Muscle layer of duodenum (tissue), 2 donors: ENCODE results near the gene NPHP1.

Experiments used
- H3K27ac ChIP-seq: one replicate; pipeline ENCODE4 v1.7.0; 2013; ENCODE audit warnings: mild to moderate bottlenecking, low read length
- H3K27me3 ChIP-seq: one replicate; pipeline ENCODE4 v1.7.0; 2013; ENCODE audit warnings: low read depth, mild to moderate bottlenecking, control low read depth, low read length
- H3K36me3 ChIP-seq, 2 donors: one replicate each; pipeline ENCODE4 v1.7.0; 2013; ENCODE audit warnings: low read length in 2 of 2, control low read depth in 1 of 2, mild to moderate bottlenecking in 1 of 2; ENCODE audit not compliant: insufficient read depth in 2 of 2, control insufficient read depth in 1 of 2
- H3K4me1 ChIP-seq, 2 donors: one replicate each; pipeline ENCODE4 v1.7.0; 2013; ENCODE audit warnings: low read length in 2 of 2, mild to moderate bottlenecking in 2 of 2, control low read depth in 1 of 2, moderate library complexity in 1 of 2; ENCODE audit not compliant: insufficient read depth in 2 of 2, control insufficient read depth in 1 of 2
- H3K4me3 ChIP-seq, 2 donors: one replicate each; pipeline ENCODE4 v1.7.0; 2013; ENCODE audit warnings: low read length in 2 of 2, low read depth in 1 of 2, mild to moderate bottlenecking in 1 of 2
- H3K9me3 ChIP-seq, 2 donors: one replicate each; pipeline ENCODE4 v1.7.0; 2013; ENCODE audit warnings: low read length in 2 of 2, control low read depth in 1 of 2, mild to moderate bottlenecking in 1 of 2; ENCODE audit not compliant: control insufficient read depth in 1 of 2
- donor health status: healthy.

The NPHP1 gene

GRCh38 chr2:110149330-110150220, 55.2 kb downstream of the NPHP1 start:
- H3K27me3 ChIP-seq: no peaks in the 10 kb centered on the region
- peaks cover 0 to 3% of the 10 kb centered on the region in 2 donors for H3K36me3 ChIP-seq
- no peak overlapping the region for H3K27ac ChIP-seq

GRCh38 chr2:110146945-110147332, 57.9 kb downstream of the NPHP1 start:
- H3K27me3 ChIP-seq: no peaks in the 10 kb centered on the region
- H3K4me3 ChIP-seq: no peak overlapping the region
- H3K4me1 ChIP-seq: no peaks in the 10 kb centered on the region
- peaks cover 0 to 9% of the 10 kb centered on the region in 2 donors for H3K36me3 ChIP-seq
- H3K27ac ChIP-seq: no peak overlapping the region
- no peaks in the 10 kb centered on the region for H3K9me3 ChIP-seq

More at GRCh38 chr2:110149330-110150220, 55.2 kb downstream of the NPHP1 start:
- peaks cover 0 to 2% of the 10 kb centered on the region in 2 donors for H3K4me1 ChIP-seq
- H3K9me3 ChIP-seq: no peaks in the 10 kb centered on the region
- no peak overlapping the region for H3K4me3 ChIP-seq

DNA sequence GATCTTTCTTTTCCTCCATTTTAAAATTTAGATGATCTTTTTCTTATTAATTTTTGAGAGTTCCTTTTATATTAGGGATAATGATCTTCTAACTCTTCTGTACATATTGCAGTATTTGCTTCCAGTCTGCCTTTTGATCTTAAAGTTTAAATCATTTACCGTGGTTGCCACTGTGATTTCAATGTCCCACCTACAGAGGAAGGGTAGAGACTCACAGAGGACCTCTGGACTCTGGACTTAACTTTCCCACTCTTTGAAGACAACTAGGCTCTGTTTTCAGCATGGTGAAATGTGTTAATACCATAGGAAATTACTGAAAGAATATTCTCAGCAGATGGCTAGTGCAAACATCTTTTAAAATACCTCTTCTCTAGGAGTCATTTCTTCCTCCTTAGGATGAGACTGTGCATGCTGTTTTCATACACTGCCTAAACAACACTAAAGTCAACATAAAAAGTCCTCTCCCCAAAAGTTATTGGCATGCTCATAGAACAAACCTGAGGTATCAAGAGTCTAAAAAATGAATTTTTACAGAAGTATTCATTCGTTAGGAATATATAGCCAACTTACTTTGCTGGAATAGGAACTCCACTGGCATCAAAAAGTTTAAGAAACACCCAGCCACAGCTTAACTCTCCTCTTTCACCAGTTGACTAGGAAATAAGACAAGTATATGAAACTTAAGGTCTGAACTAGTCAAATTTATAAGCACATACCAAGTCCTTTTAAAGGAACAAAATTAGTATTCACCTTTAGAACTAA, 58.4 kb downstream of the NPHP1 start:
- H3K27ac ChIP-seq: no peak overlapping the region
- no peaks in the 10 kb centered on the region for H3K9me3 ChIP-seq
- peaks cover 0 to 9% of the 10 kb centered on the region in 2 donors for H3K36me3 ChIP-seq
- H3K27me3 ChIP-seq: no peaks in the 10 kb centered on the region
- H3K4me3 ChIP-seq: no peak overlapping the region
- no peaks in the 10 kb centered on the region for H3K4me1 ChIP-seq

DNA sequence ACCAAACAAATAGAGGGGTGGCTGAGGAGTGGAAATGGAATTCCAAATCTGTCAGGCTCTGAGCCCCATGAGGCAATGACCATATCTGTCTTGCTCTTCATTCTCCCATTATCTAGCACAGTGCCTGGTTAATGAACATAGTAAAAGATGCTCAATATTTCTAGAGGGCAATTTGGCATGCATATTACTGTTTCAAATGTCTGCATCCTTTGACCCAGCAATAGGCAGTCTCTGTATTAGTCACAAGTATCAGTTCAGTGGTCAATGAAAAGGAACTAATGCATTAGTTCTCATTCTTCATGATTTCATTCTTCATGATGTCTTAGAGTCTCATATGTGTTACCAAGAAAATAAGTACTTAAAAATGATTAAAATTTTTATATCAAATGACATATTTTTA, 60.8 kb downstream of the NPHP1 start:
- no peak overlapping the region for H3K27ac ChIP-seq
- H3K4me3 ChIP-seq: no peak overlapping the region
- H3K27me3 ChIP-seq: no peaks in the 10 kb centered on the region
- peaks cover 0 to 6% of the 10 kb centered on the region in 2 donors for H3K36me3 ChIP-seq
- no peaks in the 10 kb centered on the region for H3K4me1 ChIP-seq
- no peaks in the 10 kb centered on the region for H3K9me3 ChIP-seq

DNA sequence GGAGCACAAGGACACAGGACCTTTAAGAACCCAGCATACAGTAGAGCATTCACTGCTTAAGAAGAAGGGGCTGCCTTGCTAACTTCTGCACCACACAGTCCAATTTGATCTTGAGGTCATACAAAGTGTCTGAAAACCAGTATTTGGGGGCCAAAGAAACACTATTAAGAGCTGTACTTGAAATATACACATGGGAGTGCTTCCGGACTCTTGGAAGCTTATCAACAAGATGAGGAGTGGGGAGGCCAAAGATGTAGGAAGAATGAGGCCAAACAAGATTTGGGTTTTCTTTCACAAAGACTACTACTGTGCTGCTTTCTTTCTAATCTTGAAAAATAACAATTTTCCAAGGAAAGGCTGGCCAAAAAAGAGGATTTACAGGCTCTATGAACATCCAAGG, 64.4 kb downstream of the NPHP1 start:
- Histone ChIP-seq H3K36me3 (peaks cover 0 to 6% of the 10 kb centered on the region in 2 donors), H3K4me3 (no peak overlapping the region), H3K27ac (no peak overlapping the region), H3K4me1 (no peaks in the 10 kb centered on the region), H3K27me3 (no peaks in the 10 kb centered on the region), H3K9me3 (no peaks in the 10 kb centered on the region)

GRCh38 chr2:110134025-110134424, 70.8 kb downstream of the NPHP1 start:
- Histone ChIP-seq H3K9me3 (no peaks in the 10 kb centered on the region), H3K27ac (no peak overlapping the region), H3K4me3 (no peak overlapping the region), H3K4me1 (no peaks in the 10 kb centered on the region), H3K27me3 (no peaks in the 10 kb centered on the region), H3K36me3 (peaks cover 0 to 15% of the 10 kb centered on the region in 2 donors)

- Histone ChIP-seq H3K27ac (no peak overlapping the region), H3K4me3 (no peak overlapping the region), H3K36me3 (peaks cover 0 to 20% of the 10 kb centered on the region in 2 donors), H3K4me1 (no peaks in the 10 kb centered on the region), H3K27me3 (no peaks in the 10 kb centered on the region), H3K9me3 (no peaks in the 10 kb centered on the region)
These were observed 73.6 kb downstream of the NPHP1 start for GRCh38 chr2:110131166-110131565.

DNA sequence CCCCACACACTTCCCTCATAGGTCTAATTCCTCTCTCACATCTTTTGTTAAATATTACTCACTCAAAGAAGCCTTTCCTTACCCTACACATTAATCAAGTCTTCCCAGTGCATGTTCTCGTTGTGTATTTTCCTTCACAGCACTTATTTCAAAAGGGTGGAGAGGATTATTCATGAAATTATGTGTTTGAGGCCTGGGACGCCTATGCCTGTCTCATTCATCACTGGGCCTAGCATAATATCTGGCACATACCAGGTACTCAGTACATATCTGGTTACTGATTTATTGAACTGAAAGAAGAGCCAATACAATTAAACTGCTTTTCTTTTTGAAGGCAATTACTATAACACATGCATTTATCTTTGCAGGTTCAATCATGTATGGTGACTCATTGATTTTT, 74.1 kb downstream of the NPHP1 start:
- no peaks in the 10 kb centered on the region for H3K9me3 ChIP-seq
- H3K4me3 ChIP-seq: no peak overlapping the region
- H3K36me3 ChIP-seq: peaks cover 0 to 20% of the 10 kb centered on the region in 2 donors
- H3K27me3 ChIP-seq: no peaks in the 10 kb centered on the region
- H3K4me1 ChIP-seq: no peaks in the 10 kb centered on the region
- H3K27ac ChIP-seq: no peak overlapping the region

DNA sequence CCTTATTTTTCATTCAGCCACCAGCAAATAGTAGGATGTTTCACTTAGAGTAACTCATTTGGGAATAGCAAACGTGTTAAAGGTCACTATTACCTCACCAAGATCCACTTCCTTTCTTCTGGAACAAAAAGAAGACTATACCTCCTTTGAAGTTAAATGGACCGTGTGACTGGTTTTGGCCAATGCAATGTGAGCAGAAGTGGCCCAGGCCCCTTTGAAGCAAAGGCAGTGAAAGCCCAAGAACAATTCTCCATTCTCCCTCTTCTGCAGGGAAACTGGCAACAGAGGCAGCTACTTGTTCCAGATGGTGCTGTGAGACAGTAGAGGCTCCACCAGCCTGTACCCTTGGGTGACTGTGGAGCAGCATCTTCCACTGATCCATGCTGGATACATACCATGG, 77.9 kb downstream of the NPHP1 start:
- Histone ChIP-seq H3K4me3 (no peak overlapping the region), H3K27me3 (no peaks in the 10 kb centered on the region), H3K9me3 (no peaks in the 10 kb centered on the region), H3K36me3 (peaks cover 0 to 21% of the 10 kb centered on the region in 2 donors), H3K27ac (no peak overlapping the region), H3K4me1 (no peaks in the 10 kb centered on the region)

DNA sequence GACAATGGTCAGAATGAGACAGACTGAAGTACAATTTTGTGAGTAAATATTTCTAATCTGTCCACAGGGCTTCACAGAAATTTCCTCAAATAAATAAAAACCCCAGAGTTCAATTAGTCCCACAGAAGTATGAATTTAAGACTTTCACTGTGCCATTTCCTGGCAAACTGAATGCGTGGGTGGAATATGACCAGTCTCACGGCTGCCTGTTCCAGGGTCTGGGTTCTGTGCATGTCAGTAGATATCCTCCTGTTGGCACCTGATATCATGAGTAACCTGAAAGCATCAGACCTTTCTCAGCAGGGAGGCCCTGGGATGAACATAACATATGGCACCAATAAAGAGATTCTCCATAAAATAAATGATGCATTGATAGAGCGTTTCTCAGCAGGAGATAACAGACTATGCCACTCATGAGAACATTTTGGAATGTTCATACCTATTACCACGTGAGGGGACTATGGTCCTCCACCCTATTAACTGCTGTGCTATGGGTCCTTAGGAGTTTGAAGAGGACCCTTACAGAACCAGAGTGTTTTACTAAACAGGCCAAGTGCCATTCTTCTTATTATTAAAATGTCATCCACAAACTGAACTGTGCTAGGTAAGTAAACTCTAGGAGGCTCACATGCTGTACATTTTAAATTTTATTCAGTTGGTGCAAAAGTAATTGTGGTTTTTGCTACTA, 78.6 kb downstream of the NPHP1 start:
- Histone ChIP-seq H3K27ac (no peak overlapping the region), H3K36me3 (peaks cover 0 to 17% of the 10 kb centered on the region in 2 donors), H3K27me3 (no peaks in the 10 kb centered on the region)

More for the DNA sequence above, 78.6 kb downstream of the NPHP1 start:
- no peak overlapping the region for H3K4me3 ChIP-seq
- H3K9me3 ChIP-seq: no peaks in the 10 kb centered on the region
- H3K4me1 ChIP-seq: no peaks in the 10 kb centered on the region
